Measurements from ENCODE around the gene ITGA6. TPM values are rescaled to one million over a fixed set of nuclear protein-coding genes. Genes with fewer than 3 reads are reported as not detected.

The ITGA6 gene
- polyA plus RNA-seq, 1 donor from 2014 or later = 14.4 TPM

GRCh38 chr2:172489681-172490080, 62.3 kb downstream of the ITGA6 start:
- H3K36me3 ChIP-seq (ENCODE audit: insufficient read depth, low read length) = peaks cover 8% of the 10 kb centered on the region
- no peaks in the 10 kb centered on the region for H3K9me3 ChIP-seq (ENCODE audit: low read length)
- H3F3A ChIP-seq (ENCODE audit: insufficient read depth, low read length, poor library complexity, severe bottlenecking) = no peaks in the 10 kb centered on the region
- H3K4me2 ChIP-seq (ENCODE audit: low read length) = no peak overlapping the region
- H3K9ac ChIP-seq (ENCODE audit: low read length) = no peak overlapping the region
- no peaks in the 10 kb centered on the region for H3K9me2 ChIP-seq (ENCODE audit: insufficient read depth, low read length)
- H3K27ac ChIP-seq (ENCODE audit: low read length) = no peak overlapping the region
- TF ChIP-seq SMC3 (conservative IDR thresholded peaks at IDR 0.05; ENCODE audit: poor library complexity) (no peak), MXI1 (conservative IDR thresholded peaks at IDR 0.05; ENCODE audit: poor library complexity, severe bottlenecking) (no peak), POLR2AphosphoS5 (IDR thresholded peaks at IDR 0.05) (no peak), EP300 (conservative IDR thresholded peaks at IDR 0.05; ENCODE audit: poor library complexity, severe bottlenecking) (no peak), TAF1 (IDR thresholded peaks at IDR 0.05; ENCODE audit: low read depth) (no peak), RAD21 (conservative IDR thresholded peaks at IDR 0.05) (no peak), EZH2 (IDR thresholded peaks at IDR 0.05; ENCODE audit: borderline replicate concordance, insufficient read depth, low read length, poor library complexity, severe bottlenecking) (no peak)
- TF ChIP-seq, protein P1, sequence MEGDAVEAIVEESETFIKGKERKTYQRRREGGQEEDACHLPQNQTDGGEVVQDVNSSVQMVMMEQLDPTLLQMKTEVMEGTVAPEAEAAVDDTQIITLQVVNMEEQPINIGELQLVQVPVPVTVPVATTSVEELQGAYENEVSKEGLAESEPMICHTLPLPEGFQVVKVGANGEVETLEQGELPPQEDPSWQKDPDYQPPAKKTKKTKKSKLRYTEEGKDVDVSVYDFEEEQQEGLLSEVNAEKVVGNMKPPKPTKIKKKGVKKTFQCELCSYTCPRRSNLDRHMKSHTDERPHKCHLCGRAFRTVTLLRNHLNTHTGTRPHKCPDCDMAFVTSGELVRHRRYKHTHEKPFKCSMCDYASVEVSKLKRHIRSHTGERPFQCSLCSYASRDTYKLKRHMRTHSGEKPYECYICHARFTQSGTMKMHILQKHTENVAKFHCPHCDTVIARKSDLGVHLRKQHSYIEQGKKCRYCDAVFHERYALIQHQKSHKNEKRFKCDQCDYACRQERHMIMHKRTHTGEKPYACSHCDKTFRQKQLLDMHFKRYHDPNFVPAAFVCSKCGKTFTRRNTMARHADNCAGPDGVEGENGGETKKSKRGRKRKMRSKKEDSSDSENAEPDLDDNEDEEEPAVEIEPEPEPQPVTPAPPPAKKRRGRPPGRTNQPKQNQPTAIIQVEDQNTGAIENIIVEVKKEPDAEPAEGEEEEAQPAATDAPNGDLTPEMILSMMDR (IDR thresholded peaks at IDR 0.05; ENCODE audit: poor library complexity, severe bottlenecking) = no peak
- TF ChIP-seq, protein P2, sequence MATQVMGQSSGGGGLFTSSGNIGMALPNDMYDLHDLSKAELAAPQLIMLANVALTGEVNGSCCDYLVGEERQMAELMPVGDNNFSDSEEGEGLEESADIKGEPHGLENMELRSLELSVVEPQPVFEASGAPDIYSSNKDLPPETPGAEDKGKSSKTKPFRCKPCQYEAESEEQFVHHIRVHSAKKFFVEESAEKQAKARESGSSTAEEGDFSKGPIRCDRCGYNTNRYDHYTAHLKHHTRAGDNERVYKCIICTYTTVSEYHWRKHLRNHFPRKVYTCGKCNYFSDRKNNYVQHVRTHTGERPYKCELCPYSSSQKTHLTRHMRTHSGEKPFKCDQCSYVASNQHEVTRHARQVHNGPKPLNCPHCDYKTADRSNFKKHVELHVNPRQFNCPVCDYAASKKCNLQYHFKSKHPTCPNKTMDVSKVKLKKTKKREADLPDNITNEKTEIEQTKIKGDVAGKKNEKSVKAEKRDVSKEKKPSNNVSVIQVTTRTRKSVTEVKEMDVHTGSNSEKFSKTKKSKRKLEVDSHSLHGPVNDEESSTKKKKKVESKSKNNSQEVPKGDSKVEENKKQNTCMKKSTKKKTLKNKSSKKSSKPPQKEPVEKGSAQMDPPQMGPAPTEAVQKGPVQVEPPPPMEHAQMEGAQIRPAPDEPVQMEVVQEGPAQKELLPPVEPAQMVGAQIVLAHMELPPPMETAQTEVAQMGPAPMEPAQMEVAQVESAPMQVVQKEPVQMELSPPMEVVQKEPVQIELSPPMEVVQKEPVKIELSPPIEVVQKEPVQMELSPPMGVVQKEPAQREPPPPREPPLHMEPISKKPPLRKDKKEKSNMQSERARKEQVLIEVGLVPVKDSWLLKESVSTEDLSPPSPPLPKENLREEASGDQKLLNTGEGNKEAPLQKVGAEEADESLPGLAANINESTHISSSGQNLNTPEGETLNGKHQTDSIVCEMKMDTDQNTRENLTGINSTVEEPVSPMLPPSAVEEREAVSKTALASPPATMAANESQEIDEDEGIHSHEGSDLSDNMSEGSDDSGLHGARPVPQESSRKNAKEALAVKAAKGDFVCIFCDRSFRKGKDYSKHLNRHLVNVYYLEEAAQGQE (IDR thresholded peaks at IDR 0.05; ENCODE audit: borderline replicate concordance) = no peak
- no peaks in the 10 kb centered on the region for H3K27me3 ChIP-seq (ENCODE audit: insufficient read depth, low read depth, low read length)
- no peak overlapping the region for H3K4me3 ChIP-seq (ENCODE audit: low read length)
- H4K20me1 ChIP-seq (ENCODE audit: insufficient read depth) = no peaks in the 10 kb centered on the region
- H2AFZ ChIP-seq (ENCODE audit: low read depth, low read length) = no peak overlapping the region
- no peaks in the 10 kb centered on the region for H3K79me2 ChIP-seq (replicated peaks; ENCODE audit: insufficient read depth, low read length)

GRCh38 chr2:172496160-172496608, 68.8 kb downstream of the ITGA6 start:
- no peak overlapping the region for H3K27ac ChIP-seq (ENCODE audit: low read length)
- H3K9me3 ChIP-seq (ENCODE audit: low read length) = no peaks in the 10 kb centered on the region
- no peak overlapping the region for H2AFZ ChIP-seq (ENCODE audit: low read depth, low read length)
- no peak overlapping the region for H3K9ac ChIP-seq (ENCODE audit: low read length)
- peaks cover 8% of the 10 kb centered on the region for H3K36me3 ChIP-seq (ENCODE audit: insufficient read depth, low read length)
- no peaks in the 10 kb centered on the region for H3K79me2 ChIP-seq (replicated peaks; ENCODE audit: insufficient read depth, low read length)
- no peaks in the 10 kb centered on the region for H3F3A ChIP-seq (ENCODE audit: insufficient read depth, low read length, poor library complexity, severe bottlenecking)
- H3K9me2 ChIP-seq (ENCODE audit: insufficient read depth, low read length) = no peaks in the 10 kb centered on the region
- TF ChIP-seq, protein P1 (IDR thresholded peaks at IDR 0.05; ENCODE audit: poor library complexity, severe bottlenecking) = no peak
- TF ChIP-seq EZH2 (IDR thresholded peaks at IDR 0.05; ENCODE audit: borderline replicate concordance, insufficient read depth, low read length, poor library complexity, severe bottlenecking) (no peak), TAF1 (IDR thresholded peaks at IDR 0.05; ENCODE audit: low read depth) (no peak), RAD21 (conservative IDR thresholded peaks at IDR 0.05) (no peak), MXI1 (conservative IDR thresholded peaks at IDR 0.05; ENCODE audit: poor library complexity, severe bottlenecking) (no peak), EP300 (conservative IDR thresholded peaks at IDR 0.05; ENCODE audit: poor library complexity, severe bottlenecking) (no peak), SMC3 (conservative IDR thresholded peaks at IDR 0.05; ENCODE audit: poor library complexity) (no peak), POLR2AphosphoS5 (IDR thresholded peaks at IDR 0.05) (no peak)
- TF ChIP-seq, protein P2 (IDR thresholded peaks at IDR 0.05; ENCODE audit: borderline replicate concordance) = no peak
- H4K20me1 ChIP-seq (ENCODE audit: insufficient read depth) = no peaks in the 10 kb centered on the region
- H3K4me2 ChIP-seq (ENCODE audit: low read length) = no peak overlapping the region
- H3K27me3 ChIP-seq (ENCODE audit: insufficient read depth, low read depth, low read length) = no peaks in the 10 kb centered on the region
- H3K4me3 ChIP-seq (ENCODE audit: low read length) = no peak overlapping the region

All from neural cell (in vitro differentiated cells).